ENCODE data around the gene KLRC4. TPM values are rescaled to one million over a fixed set of nuclear protein-coding genes. Genes with fewer than 3 reads are reported as not detected.
A peak's percentile ranks its signal among the peaks of the same experiment; 100 is the strongest.
"Not testable (repeated sequence)": the region's sequence is repeated elsewhere in the genome, so short reads cannot be mapped to it uniquely, and the experiment has no call there.

Gene KLRC4
- total and polyA plus RNA-seq, 2 of the 8 experiments (the other 6 are each of a cell fraction or from before 2014, with no cell fraction given): not detected

GRCh38 chr12:10422159-10422558, 12.6 kb upstream of the KLRC4 start:
- CTCF ChIA-PET (ENCODE audit: partially characterized antibody); H3K23ac ChIP-seq (ENCODE audit: insufficient read length); H3K79me2 ChIP-seq (ENCODE audit: control insufficient read depth in 1 of 2, insufficient read depth in 2 of 2, low read length in 2 of 2); H3K9me3 ChIP-seq (ENCODE audit: insufficient read depth in 2 of 2, low read depth in 1 of 2, low read length in 1 of 2); H2AFZ ChIP-seq (ENCODE audit: low read length); H3K4me2 ChIP-seq (ENCODE audit: insufficient read depth in 1 of 2, low read depth in 2 of 2, low read length in 2 of 2); H2BK20ac ChIP-seq (ENCODE audit: low read length); H3K27me3 ChIP-seq (replicated peaks in 1 of 4; ENCODE audit: control insufficient read depth in 3 of 4, extremely low read depth in 1 of 4, insufficient read depth in 3 of 4, low read length in 3 of 4); H3K79me1 ChIP-seq (ENCODE audit: low read depth, low read length); H3K4me3 ChIP-seq (ENCODE audit: extremely low read depth in 1 of 4, insufficient read depth in 2 of 4, low read depth in 3 of 4, low read length in 4 of 4); H4K20me1 ChIP-seq (replicated peaks in 1 of 2; ENCODE audit: control insufficient read depth in 1 of 2, insufficient read depth in 2 of 2, low read length in 2 of 2); H3K18ac ChIP-seq (ENCODE audit: extremely low read depth, low read length); DNase-seq (ENCODE audit: low read depth in 1 of 2, low spot score in 2 of 2); H2BK5ac ChIP-seq (ENCODE audit: low read depth, low read length); H3K9ac ChIP-seq (replicated peaks in 1 of 4; ENCODE audit: extremely low read depth in 1 of 4, low read depth in 3 of 4, low read length in 3 of 4); H4K91ac ChIP-seq (replicated peaks; ENCODE audit: insufficient read length, low read length); H3K27ac ChIP-seq (ENCODE audit: low read depth, low read length); H4K8ac ChIP-seq (ENCODE audit: extremely low read depth, insufficient read depth, low read length); H3K14ac ChIP-seq (ENCODE audit: insufficient read length); H3K56ac ChIP-seq (replicated peaks; ENCODE audit: insufficient read length, low read depth, low read length); H3K23me2 ChIP-seq (ENCODE audit: low read depth, low read length); H2BK12ac ChIP-seq (ENCODE audit: low read depth, low read length); H3K36me3 ChIP-seq (ENCODE audit: control insufficient read depth in 2 of 4, insufficient read depth in 4 of 4, low read length in 3 of 4); POLR2A ChIA-PET (ENCODE audit: partially characterized antibody); H2AK5ac ChIP-seq (ENCODE audit: low read depth, low read length); H4K5ac ChIP-seq (ENCODE audit: insufficient read length, low read depth, low read length); H2BK120ac ChIP-seq (replicated peaks; ENCODE audit: low read depth, low read length); H3K4ac ChIP-seq (replicated peaks; ENCODE audit: insufficient read length, low read depth, low read length); H2BK15ac ChIP-seq (ENCODE audit: low read length); H3K4me1 ChIP-seq (replicated peaks in 1 of 4; ENCODE audit: control insufficient read depth in 3 of 4, insufficient read depth in 4 of 4, low read length in 3 of 4): not testable (repeated sequence)
- FAIRE-seq: peak; percentile 91
- WGBS, 2 experiments (ENCODE audit: extremely low coverage in 1 of 2, insufficient coverage in 1 of 2, insufficient read length in 1 of 2, insufficient replicate concordance in 2 of 2, low coverage in 1 of 2, low lambda C conversion rate in 2 of 2, missing lambda C conversion rate in 1 of 2): 50% methylated on average over 2 of the region's 3 CpGs; no CpG with 5 or more reads in 1 of the 2 experiments

DNA sequence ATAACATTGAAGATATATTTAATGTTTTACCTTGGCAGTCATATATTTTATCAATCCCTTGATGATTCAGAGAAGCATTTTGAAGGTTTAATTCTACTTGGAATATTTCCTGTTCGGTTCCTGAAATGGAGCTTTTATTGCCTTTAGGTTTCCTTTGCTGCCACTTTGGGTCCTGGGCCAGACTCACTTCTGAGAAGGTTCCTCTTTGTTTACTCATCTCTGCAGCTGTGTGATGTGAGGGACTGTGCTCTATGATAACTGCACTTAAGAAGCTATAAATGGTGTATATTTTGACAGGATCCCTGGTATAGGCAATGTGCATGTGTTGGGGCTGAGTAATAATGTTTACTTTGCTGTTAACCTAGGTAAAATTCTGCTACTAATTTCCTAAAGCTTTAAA, 10.8 kb upstream of the KLRC4 start, which contains the start of gene KLRC3:
Gene KLRC3, minus strand, starts transcription at position 262 of the 400 bp plus-strand sequence. Its CDS starts 45 bp downstream, at position 217.
- H2BK20ac ChIP-seq (ENCODE audit: low read length); H3K36me3 ChIP-seq (ENCODE audit: control insufficient read depth in 2 of 4, insufficient read depth in 4 of 4, low read length in 3 of 4); H3K4me3 ChIP-seq (ENCODE audit: extremely low read depth in 1 of 4, insufficient read depth in 2 of 4, low read depth in 3 of 4, low read length in 4 of 4); CTCF ChIA-PET (ENCODE audit: partially characterized antibody); H3K56ac ChIP-seq (replicated peaks; ENCODE audit: insufficient read length, low read depth, low read length); H2BK15ac ChIP-seq (ENCODE audit: low read length); H2BK5ac ChIP-seq (ENCODE audit: low read depth, low read length); POLR2A ChIA-PET (ENCODE audit: partially characterized antibody); H3K27me3 ChIP-seq (replicated peaks in 1 of 4; ENCODE audit: control insufficient read depth in 3 of 4, extremely low read depth in 1 of 4, insufficient read depth in 3 of 4, low read length in 3 of 4); FAIRE-seq; H3K23me2 ChIP-seq (ENCODE audit: low read depth, low read length); DNase-seq (ENCODE audit: low read depth in 1 of 2, low spot score in 2 of 2); H2AK5ac ChIP-seq (ENCODE audit: low read depth, low read length); H4K91ac ChIP-seq (replicated peaks; ENCODE audit: insufficient read length, low read length); H4K20me1 ChIP-seq (replicated peaks in 1 of 2; ENCODE audit: control insufficient read depth in 1 of 2, insufficient read depth in 2 of 2, low read length in 2 of 2); H3K27ac ChIP-seq (ENCODE audit: low read depth, low read length); H3K4ac ChIP-seq (replicated peaks; ENCODE audit: insufficient read length, low read depth, low read length); H3K14ac ChIP-seq (ENCODE audit: insufficient read length); H3K79me2 ChIP-seq (ENCODE audit: control insufficient read depth in 1 of 2, insufficient read depth in 2 of 2, low read length in 2 of 2); H4K5ac ChIP-seq (ENCODE audit: insufficient read length, low read depth, low read length); H3K79me1 ChIP-seq (ENCODE audit: low read depth, low read length); H3K4me1 ChIP-seq (replicated peaks in 1 of 4; ENCODE audit: control insufficient read depth in 3 of 4, insufficient read depth in 4 of 4, low read length in 3 of 4); H3K9me3 ChIP-seq (ENCODE audit: insufficient read depth in 2 of 2, low read depth in 1 of 2, low read length in 1 of 2); H3K4me2 ChIP-seq (ENCODE audit: insufficient read depth in 1 of 2, low read depth in 2 of 2, low read length in 2 of 2); H4K8ac ChIP-seq (ENCODE audit: extremely low read depth, insufficient read depth, low read length); H2BK12ac ChIP-seq (ENCODE audit: low read depth, low read length); H3K18ac ChIP-seq (ENCODE audit: extremely low read depth, low read length); H2AFZ ChIP-seq (ENCODE audit: low read length); H3K23ac ChIP-seq (ENCODE audit: insufficient read length); H2BK120ac ChIP-seq (replicated peaks; ENCODE audit: low read depth, low read length): not testable (repeated sequence)
- H3K9ac ChIP-seq (replicated peaks in 1 of 4; ENCODE audit: extremely low read depth in 1 of 4, low read depth in 3 of 4, low read length in 3 of 4): peak within 1 kb of the TSS in 1 of 4 experiments; percentile 8; a peak in 1 of 7 replicates
- 95% methylated on average over 1 of the region's 1 CpG; no CpG with 5 or more reads in 1 of the 2 experiments for WGBS, 2 experiments (ENCODE audit: extremely low coverage in 1 of 2, insufficient coverage in 1 of 2, insufficient read length in 1 of 2, insufficient replicate concordance in 2 of 2, low coverage in 1 of 2, low lambda C conversion rate in 2 of 2, missing lambda C conversion rate in 1 of 2)

Measured in H1 (cell line).